Endodermal cell (in vitro differentiated cells): ENCODE data around the gene CSNK1D. TPM values are rescaled to one million over a fixed set of nuclear protein-coding genes. Genes with fewer than 3 reads are reported as not detected.

Experiments used
- DNase-seq: peaks from one replicate; pipeline ENCODE4 v3.0.0-alpha.2; 2017
- H3K27ac ChIP-seq: 2 replicates; pipeline ENCODE4 v1.5.1; 2013; ENCODE audit warnings: mild to moderate bottlenecking, low read depth, low read length, moderate library complexity
- H3K27me3 ChIP-seq: 2 replicates; pipeline ENCODE4 v1.6.1; 2013; ENCODE audit warnings: mild to moderate bottlenecking, low read length, moderate library complexity; ENCODE audit not compliant: insufficient read depth, control insufficient read depth, poor library complexity, severe bottlenecking
- H3K36me3 ChIP-seq: 2 replicates; pipeline ENCODE4 v1.7.0; 2013; ENCODE audit warnings: mild to moderate bottlenecking, low read length, moderate library complexity; ENCODE audit not compliant: control insufficient read depth, insufficient read depth
- H3K4me1 ChIP-seq: one replicate; pipeline ENCODE4 v1.7.0; 2013; ENCODE audit warnings: low read length; ENCODE audit not compliant: control insufficient read depth, insufficient read depth
- H3K4me3 ChIP-seq: 2 replicates; pipeline ENCODE4 v1.5.1; 2013; ENCODE audit warnings: mild to moderate bottlenecking, low read length, moderate library complexity
- H3K9ac ChIP-seq: 2 replicates; pipeline ENCODE4 v1.6.1; 2013; ENCODE audit warnings: mild to moderate bottlenecking, low read length, moderate library complexity; ENCODE audit not compliant: poor library complexity, severe bottlenecking; ENCODE audit errors: extremely low read depth
- H3K9me3 ChIP-seq: 2 replicates; pipeline ENCODE4 v1.6.1; 2013; ENCODE audit warnings: mild to moderate bottlenecking, low read length, moderate library complexity; ENCODE audit not compliant: control insufficient read depth
- H3K27ac Mint-ChIP-seq: 2 replicates; pipeline ENCODE4 v1.8.0; 2020; ENCODE audit warnings: mixed read lengths
- H3K27me3 Mint-ChIP-seq: 2 replicates; pipeline ENCODE4 v1.8.0; 2021; ENCODE audit warnings: mild to moderate bottlenecking, mixed read lengths; ENCODE audit not compliant: insufficient read depth
- H3K36me3 Mint-ChIP-seq: 2 replicates; pipeline ENCODE4 v1.8.0; 2020; ENCODE audit warnings: low read depth, mixed read lengths
- H3K4me1 Mint-ChIP-seq: 2 replicates; pipeline ENCODE4 v1.8.0; 2020; ENCODE audit warnings: mixed read lengths
- H3K4me3 Mint-ChIP-seq: 2 replicates; pipeline ENCODE4 v1.8.0; 2020; ENCODE audit warnings: mild to moderate bottlenecking, moderate library complexity, mixed read lengths
- H3K9me3 Mint-ChIP-seq: 2 replicates; pipeline ENCODE4 v1.8.0; 2020; ENCODE audit warnings: mild to moderate bottlenecking, mixed read lengths
- WGBS, 2 experiments: methylation state at CpG; one replicate each; pipeline versions ENCODE4 v1.1.5 to v1.1.7; 2013; ENCODE audit warnings: missing lambda C conversion rate in 2 of 2, mixed read lengths in 1 of 2; ENCODE audit not compliant: insufficient coverage in 1 of 2, insufficient read length in 1 of 2; 5-methylcytosine and 5-hydroxymethylcytosine counted together
- total RNA-seq, 2 donors: library from RNA; stranded (reverse); fragmentation: NEBNext Ultra II Directional in 1 of 2; extraction: Animal tissue kit (Norgen Biotek cat#: 25700) in 1 of 2; gene quantifications; 2 replicates in 1 of 2; 3 replicates in 1 of 2; pipeline ENCODE4 v1.2.1, GENCODE V29; 2021
- TF ChIP-seq, protein P1 (sequence below): fragments of 200-600 bp; sonication (generic); conservative IDR thresholded peaks from 2 replicates; pipeline ENCODE4 v1.5.0; 2021; ENCODE audit warnings: antibody characterized with exemption, mild to moderate bottlenecking

Gene CSNK1D
- total RNA-seq, 2 donors from 2014 or later = 104 to 143 TPM

- TF ChIP-seq, protein P1, sequence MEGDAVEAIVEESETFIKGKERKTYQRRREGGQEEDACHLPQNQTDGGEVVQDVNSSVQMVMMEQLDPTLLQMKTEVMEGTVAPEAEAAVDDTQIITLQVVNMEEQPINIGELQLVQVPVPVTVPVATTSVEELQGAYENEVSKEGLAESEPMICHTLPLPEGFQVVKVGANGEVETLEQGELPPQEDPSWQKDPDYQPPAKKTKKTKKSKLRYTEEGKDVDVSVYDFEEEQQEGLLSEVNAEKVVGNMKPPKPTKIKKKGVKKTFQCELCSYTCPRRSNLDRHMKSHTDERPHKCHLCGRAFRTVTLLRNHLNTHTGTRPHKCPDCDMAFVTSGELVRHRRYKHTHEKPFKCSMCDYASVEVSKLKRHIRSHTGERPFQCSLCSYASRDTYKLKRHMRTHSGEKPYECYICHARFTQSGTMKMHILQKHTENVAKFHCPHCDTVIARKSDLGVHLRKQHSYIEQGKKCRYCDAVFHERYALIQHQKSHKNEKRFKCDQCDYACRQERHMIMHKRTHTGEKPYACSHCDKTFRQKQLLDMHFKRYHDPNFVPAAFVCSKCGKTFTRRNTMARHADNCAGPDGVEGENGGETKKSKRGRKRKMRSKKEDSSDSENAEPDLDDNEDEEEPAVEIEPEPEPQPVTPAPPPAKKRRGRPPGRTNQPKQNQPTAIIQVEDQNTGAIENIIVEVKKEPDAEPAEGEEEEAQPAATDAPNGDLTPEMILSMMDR = peak; percentile 78
- Mint-ChIP-seq H3K27ac (peak overlapping the region; percentile 83), H3K36me3 (peaks cover 56% of the 10 kb centered on the region), H3K27me3 (no peaks in the 10 kb centered on the region), H3K9me3 (no peaks in the 10 kb centered on the region), H3K4me3 (no peak overlapping the region), H3K4me1 (peaks cover 2% of the 10 kb centered on the region)
- WGBS, 2 experiments = 95 to 97% methylated on average over 34 to 39 of the region's 39 CpGs
- no peaks in the 10 kb centered on the region for H3K27me3 ChIP-seq
- H3K9me3 ChIP-seq = no peaks in the 10 kb centered on the region
- peaks cover 80% of the 10 kb centered on the region for H3K36me3 ChIP-seq
- no peak overlapping the region for H3K4me3 ChIP-seq
- DNase-seq = peak; percentile 73
- no peak overlapping the region for H3K9ac ChIP-seq
- H3K4me1 ChIP-seq = no peaks in the 10 kb centered on the region
- no peak overlapping the region for H3K27ac ChIP-seq
These were observed 28.9 kb downstream of the CSNK1D start for GRCh38 chr17:82244413-82245133.

DNA sequence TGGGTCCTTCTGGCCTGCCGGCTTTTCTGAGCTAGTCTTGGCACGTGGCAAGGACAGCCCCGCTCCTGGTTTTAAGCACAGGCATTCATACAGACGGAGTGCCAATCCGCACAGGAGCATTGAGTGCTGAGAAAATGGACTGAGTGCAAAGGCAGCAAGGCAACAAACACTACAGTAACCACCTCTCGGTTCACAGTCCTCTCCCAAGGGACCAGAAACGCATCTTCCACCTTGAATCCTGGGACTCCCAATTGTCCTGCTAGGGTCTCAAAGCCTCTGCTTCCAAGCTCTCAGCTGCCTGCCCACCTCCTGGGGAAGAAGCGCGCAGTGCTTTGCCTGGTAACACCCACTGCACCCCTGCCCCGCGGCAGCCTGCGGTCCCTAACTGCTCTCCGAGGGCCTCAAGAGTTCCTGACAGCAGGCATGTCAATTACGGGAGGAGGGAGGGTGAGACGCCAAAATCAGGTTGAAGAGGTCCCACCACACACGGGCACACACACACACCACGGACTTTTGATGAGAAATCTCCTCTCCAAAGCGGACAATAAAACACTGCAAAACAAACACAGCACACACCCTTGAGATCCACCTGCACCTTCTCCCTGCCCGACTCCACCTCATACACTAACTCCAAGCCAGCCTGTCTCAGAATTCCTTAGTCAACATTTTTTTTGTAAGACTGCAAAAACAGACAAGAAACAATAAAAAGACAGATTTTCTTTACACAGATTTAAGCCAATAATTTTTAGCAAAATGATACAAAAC lies 29.7 kb downstream of the CSNK1D start:
- Mint-ChIP-seq H3K9me3 (no peaks in the 10 kb centered on the region), H3K27me3 (no peaks in the 10 kb centered on the region), H3K27ac (peak overlapping the region; percentile 82), H3K36me3 (peaks cover 53% of the 10 kb centered on the region), H3K4me3 (no peak overlapping the region), H3K4me1 (peaks cover 3% of the 10 kb centered on the region)
- no peaks in the 10 kb centered on the region for H3K9me3 ChIP-seq
- no peak overlapping the region for H3K27ac ChIP-seq
- H3K36me3 ChIP-seq = peaks cover 73% of the 10 kb centered on the region
- TF ChIP-seq, protein P1 = no peak
- DNase-seq = no peak
- H3K27me3 ChIP-seq = no peaks in the 10 kb centered on the region
- H3K4me3 ChIP-seq = no peak overlapping the region
- H3K9ac ChIP-seq = no peak overlapping the region
- no peaks in the 10 kb centered on the region for H3K4me1 ChIP-seq
- 94 to 96% methylated on average over 15 to 19 of the region's 19 CpGs for WGBS, 2 experiments

DNA sequence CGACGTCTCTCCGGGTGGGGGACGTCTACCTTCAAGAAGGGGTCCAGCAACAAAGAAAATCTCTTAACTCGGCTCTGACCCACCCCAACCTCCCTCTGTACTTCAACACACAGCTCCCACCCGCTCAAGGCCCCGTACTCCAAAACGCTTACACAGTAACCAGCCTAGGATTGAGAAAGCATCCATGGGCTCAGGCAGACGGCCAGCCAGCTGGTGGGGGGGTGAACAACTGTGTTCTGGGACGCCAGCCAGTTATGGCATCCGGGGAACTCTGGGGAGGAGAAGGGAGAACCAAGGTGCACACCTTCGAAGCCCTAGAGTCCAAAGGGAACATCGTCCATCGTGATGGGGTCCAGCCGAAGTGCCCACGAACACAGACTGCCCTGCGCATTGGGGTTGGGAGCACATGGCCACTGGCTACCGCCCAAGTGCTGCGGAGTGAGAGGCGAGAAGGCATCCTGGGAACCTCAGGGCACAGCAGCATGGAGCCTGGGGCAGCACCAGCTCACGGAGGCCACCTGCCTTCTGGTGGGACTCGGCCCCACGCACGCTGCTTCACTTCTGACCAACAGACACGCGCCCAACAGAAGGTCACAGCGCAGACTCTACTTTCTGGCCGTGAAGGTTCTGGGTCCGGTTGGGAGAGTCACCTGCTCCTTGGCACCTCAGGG lies 30.4 kb downstream of the CSNK1D start:
- H3K36me3 ChIP-seq = peaks cover 66% of the 10 kb centered on the region
- H3K36me3 Mint-ChIP-seq = peaks cover 48% of the 10 kb centered on the region
- H3K27me3 Mint-ChIP-seq = no peaks in the 10 kb centered on the region
- TF ChIP-seq, protein P1 = no peak
- no peak overlapping the region for H3K4me3 ChIP-seq
- H3K9me3 ChIP-seq = no peaks in the 10 kb centered on the region
- peaks cover 4% of the 10 kb centered on the region for H3K4me1 Mint-ChIP-seq
- no peaks in the 10 kb centered on the region for H3K9me3 Mint-ChIP-seq
- no peak overlapping the region for H3K4me3 Mint-ChIP-seq
- no peaks in the 10 kb centered on the region for H3K4me1 ChIP-seq
- H3K27ac ChIP-seq = no peak overlapping the region
- no peak for DNase-seq
- H3K27me3 ChIP-seq = no peaks in the 10 kb centered on the region
- peak overlapping the region; percentile 6 for H3K9ac ChIP-seq
- H3K27ac Mint-ChIP-seq = no peak overlapping the region
- 95 to 96% methylated on average over 20 to 29 of the region's 29 CpGs for WGBS, 2 experiments
